HG03095 (cell line): ENCODE results near the gene ICOS.
"Not testable (repeated sequence)": the region's sequence is repeated elsewhere in the genome, so short reads cannot be mapped to it uniquely, and the experiment has no call there.

Experiments used
- ATAC-seq: cut with Tn5 transposase; IDR thresholded peaks from one replicate; pipeline ENCODE4 v1.9.1; 2021; ENCODE audit warnings: moderate library complexity; ENCODE audit not compliant: unreplicated experiment

Gene ICOS

GRCh38 chr2:203916756-203917155 is 19.8 kb upstream of the ICOS start:
- no peak for ATAC-seq

DNA sequence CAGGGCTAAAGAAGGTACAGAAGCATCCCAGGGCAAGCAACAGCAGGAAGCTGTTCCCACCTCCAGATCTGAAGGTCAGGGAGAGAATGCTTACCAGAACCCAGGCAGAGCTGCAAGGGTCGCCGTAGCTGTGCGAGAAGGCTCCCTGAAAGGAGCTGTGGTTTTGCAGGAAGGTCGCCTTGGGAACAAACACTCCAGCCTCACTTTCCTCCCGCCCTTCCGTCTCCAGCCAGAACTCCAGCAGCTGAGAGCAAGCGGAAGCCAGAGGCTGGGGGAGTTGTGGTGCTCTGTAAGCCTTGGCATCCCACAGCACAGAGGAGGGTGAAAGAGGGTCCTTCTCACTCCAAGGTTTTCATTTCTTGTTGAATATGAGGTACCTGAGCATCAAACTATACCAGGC is 18.3 kb upstream of the ICOS start:
- ATAC-seq = no peak

GRCh38 chr2:203918839-203919238 is 17.7 kb upstream of the ICOS start:
- no peak for ATAC-seq

- no peak for ATAC-seq
Measured at GRCh38 chr2:203925512-203926158, 10.9 kb upstream of the ICOS start.

DNA sequence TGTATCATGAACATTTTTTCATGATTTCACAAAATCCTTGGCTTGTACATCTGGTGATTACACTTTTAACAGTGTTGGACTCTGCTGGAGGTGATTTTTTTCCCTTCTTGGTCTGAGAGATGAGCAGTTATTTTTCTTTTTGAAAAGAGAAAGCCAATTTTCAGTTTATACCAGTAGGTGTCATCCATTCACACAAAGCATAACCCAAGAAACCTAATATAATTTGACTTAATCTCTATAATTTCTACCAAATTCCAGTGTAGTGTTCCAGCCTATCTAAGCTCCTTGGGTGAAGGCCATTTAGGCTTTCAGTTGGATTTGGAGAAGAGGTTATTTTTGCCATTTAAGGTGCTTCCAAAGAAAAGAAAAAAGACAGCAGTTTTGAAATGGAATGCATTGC is 7.7 kb upstream of the ICOS start:
- ATAC-seq = no peak

- not testable (repeated sequence) for ATAC-seq
Measured at GRCh38 chr2:203931262-203931661, 5.3 kb upstream of the ICOS start.

DNA sequence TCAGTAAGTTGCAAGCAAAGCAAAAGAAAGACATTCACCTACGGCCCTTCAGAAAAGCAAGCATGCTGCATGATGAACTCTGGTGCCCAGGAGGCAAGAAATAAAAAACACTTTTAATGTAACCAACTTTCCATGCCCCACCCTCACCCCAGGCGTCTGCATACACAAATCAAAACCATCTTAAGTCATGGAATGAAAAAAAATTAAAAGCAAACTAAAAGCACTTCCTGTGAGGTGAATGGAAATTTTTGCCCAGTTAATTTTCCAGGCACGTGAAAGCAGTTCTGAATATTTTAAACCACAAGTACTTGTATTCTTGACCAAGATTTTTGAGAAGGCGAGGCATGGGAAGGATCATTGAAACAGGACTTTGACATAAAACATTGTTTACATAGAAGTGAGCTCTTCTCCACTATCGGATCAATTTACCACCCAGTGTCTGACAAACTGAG is 2.5 kb upstream of the ICOS start:
- no peak for ATAC-seq

DNA sequence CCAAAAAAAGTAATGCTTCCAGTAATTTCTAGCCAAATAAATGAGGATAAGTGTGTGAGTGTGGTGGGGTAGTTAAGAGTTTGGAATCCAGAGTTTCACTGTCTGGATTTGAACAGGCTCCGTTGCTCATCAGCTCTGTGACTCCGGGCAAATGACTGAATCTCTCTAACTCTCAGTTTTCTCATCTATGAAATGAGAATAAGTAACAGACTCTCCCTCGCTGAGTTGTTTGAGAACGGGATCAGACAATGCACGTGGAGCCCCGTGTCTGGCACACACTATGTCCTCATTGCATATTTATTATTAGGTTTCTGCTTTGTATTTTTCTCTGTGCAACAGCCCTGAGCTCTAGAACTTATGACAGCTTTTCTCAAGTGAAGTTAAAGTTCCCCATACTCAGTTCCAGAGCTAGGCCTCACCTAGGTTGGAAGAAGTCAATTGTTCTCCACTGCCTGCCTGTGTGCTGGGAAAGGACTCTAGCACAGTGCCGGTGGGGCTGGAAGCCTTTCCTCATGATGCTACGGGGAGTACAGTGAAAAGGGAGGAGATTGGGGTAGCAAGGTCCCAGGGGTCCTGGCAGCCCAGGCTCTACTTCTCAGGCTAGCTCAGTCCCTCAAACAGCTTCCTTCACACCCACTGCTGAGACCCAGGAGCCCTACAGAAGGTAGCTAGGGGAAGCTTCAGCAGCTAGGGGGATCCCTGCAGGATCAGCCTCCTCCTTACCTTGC is 1.7 kb upstream of the ICOS start:
- ATAC-seq = no peak

DNA sequence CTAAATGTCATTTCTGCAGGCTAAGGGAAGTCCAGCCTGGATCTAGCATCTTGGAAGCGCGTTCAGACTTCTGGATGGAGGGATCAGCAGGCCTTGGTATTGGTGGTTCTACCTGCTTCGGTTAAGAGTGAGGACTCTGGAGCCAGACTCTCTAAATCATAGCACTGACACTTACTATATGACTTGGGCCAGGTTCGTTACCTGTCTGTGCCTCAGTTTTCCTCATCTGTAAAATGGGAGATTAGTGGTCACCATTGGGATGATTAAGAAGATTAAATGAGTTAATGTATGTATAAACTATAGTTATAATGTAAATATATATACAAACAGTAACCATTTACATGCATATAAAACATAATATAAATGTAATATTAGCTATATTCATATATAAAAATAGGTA is 995 bp upstream of the ICOS start:
- no peak for ATAC-seq

DNA sequence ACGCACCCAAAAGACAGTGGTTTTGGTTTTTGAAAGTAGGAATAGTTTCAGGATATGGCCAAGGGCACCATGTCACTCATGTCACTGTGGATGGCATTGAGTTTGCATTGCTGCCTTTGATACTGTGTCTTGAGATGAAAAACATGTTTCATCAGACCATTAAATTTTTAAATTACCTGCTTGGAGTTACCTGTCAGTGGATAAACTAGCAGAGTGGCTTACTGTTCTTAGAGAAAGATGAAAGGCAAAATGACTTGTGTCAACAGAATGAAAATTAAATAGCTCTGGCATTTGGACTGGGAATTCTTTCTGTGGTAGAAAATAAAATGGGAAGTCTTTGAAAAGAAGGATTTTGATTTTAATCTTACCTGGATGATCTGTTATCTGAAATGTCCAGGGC is 386 bp downstream of the ICOS start:
- no peak for ATAC-seq

DNA sequence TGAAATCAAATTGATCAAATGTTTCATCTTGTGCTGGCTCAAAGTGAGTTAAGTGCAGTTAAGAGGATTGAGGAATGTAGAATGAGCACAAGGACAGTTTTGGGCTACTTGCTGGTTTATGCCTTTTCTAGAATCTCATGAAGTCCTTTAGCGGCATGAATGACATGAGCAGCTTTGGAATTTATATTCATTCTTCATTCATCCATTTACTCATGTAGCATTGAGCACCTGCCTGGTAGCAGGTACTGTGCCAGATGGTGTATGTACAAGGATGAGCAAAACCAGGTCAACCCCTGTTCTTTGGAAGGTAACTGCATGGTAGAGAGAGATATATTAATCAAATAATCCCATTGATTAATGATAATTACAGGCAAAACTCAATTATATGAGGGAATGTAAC is 1.2 kb downstream of the ICOS start:
- ATAC-seq = no peak

- ATAC-seq = no peak
Measured at GRCh38 chr2:203940039-203940438, 3.5 kb downstream of the ICOS start.

- not testable (repeated sequence) for ATAC-seq
Measured at GRCh38 chr2:203943493-203944382, 7.2 kb downstream of the ICOS start.

DNA sequence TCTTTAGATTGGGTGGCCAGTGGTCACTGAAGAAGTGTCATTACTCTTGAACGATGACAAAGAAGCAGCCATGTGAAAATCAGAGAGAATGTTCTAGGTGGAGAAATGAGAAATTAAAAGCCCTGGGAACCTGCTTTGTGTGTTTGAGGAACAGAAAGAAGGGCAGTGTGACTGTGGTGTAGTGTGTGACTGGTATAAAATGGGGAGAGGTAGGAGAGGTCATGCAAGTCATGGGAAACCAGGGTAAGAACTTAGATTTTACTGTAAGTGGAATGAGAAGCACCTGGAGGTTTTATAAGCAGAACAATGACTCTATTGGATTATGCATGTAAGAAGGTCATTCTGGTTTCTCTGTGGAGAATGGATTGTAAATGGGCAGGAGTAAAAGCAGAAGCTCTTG is 12.2 kb downstream of the ICOS start:
- ATAC-seq = no peak

GRCh38 chr2:203949228-203949627 is 12.7 kb downstream of the ICOS start:
- ATAC-seq = no peak

DNA sequence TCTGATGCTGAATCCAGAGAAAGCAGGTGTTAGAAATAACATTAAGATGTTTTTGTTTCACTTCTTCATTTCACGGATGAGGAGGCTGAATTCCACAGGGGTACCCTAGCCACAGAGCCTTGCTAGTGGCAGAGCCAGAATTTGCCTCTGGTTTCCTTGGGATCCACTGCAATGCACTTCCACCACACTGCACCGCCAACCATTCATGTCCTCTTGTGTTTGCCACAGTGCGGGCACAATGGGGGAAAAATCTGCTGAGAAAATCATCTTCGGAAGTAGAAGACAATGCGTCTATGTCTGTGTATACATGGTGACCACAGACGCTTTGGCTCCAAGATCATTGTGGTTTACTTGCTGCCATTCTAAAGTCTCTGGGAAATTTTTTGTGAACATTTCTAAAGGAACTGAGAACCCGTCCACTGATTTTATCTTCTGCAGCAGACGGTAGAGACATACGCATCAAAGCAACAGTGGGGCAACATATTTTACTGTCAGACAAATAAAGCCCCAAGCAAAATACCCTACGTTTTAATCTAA is 14.9 kb downstream of the ICOS start:
- ATAC-seq = no peak

- no peak for ATAC-seq
Measured at GRCh38 chr2:203959265-203959664, 22.7 kb downstream of the ICOS start.

DNA sequence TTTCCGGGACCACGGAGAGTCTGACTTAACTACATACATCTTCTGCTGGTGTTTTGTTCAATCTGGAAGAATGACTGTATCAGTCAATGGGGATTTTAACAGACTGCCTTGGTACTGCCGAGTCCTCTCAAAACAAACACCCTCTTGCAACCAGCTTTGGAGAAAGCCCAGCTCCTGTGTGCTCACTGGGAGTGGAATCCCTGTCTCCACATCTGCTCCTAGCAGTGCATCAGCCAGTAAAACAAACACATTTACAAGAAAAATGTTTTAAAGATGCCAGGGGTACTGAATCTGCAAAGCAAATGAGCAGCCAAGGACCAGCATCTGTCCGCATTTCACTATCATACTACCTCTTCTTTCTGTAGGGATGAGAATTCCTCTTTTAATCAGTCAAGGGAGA is 23.1 kb downstream of the ICOS start:
- no peak for ATAC-seq

DNA sequence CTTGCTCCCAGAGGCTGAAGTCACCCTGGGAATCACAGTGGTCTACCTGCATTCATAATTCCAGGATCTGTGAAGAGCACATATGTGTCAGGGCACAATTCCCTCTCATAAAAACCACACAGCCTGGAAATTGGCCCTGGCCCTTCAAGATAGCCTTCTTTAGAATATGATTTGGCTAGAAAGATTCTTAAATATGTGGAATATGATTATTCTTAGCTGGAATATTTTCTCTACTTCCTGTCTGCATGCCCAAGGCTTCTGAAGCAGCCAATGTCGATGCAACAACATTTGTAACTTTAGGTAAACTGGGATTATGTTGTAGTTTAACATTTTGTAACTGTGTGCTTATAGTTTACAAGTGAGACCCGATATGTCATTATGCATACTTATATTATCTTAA is 24.2 kb downstream of the ICOS start:
- no peak for ATAC-seq

- not testable (repeated sequence) for ATAC-seq
Measured at GRCh38 chr2:203965190-203965589, 28.6 kb downstream of the ICOS start.

GRCh38 chr2:203971251-203971650 is 34.7 kb downstream of the ICOS start:
- no peak for ATAC-seq
